GM10266 (cell line): ENCODE data around the gene FKRP.

Experiments used
- DNase-seq: peaks from one replicate; pipeline ENCODE4 v3.0.0; 2012; ENCODE audit errors: extremely low spot score
- TF ChIP-seq, protein P1 (sequence below): IDR thresholded peaks from 2 replicates; pipeline ENCODE4 v1.5.1; 2012; ENCODE audit warnings: mild to moderate bottlenecking, low read depth; ENCODE audit not compliant: control insufficient read depth, insufficient read depth; ENCODE audit errors: missing control alignments

Gene FKRP

DNA sequence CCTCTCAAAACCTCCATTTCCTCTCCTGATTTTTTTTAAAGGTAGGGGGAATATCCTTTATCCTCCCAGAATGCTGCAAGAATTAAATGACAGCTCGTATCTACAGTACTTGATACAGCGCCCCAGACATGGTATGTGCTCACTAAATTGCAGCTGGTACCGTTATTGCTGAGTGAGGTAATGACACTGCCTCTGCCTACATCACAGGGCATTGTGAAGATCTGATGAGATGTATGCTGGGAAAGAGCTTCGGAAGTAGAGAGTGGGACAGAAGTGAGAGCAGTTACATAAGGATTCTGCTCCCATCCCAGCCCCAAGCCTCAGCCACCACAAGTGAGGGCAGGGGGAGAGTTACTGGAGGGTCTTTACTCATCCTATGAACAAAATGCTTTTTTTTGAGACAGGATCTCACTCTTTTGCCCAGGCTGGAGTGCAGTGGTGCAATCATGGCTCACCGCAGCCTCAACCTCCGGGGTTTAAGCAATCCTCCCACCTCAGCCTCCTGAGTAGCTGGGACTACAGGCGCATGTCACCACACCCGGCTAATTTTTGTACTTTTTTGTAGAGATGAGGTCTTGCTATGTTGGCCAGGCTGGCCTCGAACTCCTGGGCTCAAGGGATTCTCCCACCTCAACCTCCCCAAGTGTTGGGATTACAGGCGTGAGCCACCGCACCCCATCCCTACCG lies 1.7 kb upstream of the FKRP start:
- no peak for DNase-seq
- TF ChIP-seq, protein P1, sequence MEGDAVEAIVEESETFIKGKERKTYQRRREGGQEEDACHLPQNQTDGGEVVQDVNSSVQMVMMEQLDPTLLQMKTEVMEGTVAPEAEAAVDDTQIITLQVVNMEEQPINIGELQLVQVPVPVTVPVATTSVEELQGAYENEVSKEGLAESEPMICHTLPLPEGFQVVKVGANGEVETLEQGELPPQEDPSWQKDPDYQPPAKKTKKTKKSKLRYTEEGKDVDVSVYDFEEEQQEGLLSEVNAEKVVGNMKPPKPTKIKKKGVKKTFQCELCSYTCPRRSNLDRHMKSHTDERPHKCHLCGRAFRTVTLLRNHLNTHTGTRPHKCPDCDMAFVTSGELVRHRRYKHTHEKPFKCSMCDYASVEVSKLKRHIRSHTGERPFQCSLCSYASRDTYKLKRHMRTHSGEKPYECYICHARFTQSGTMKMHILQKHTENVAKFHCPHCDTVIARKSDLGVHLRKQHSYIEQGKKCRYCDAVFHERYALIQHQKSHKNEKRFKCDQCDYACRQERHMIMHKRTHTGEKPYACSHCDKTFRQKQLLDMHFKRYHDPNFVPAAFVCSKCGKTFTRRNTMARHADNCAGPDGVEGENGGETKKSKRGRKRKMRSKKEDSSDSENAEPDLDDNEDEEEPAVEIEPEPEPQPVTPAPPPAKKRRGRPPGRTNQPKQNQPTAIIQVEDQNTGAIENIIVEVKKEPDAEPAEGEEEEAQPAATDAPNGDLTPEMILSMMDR, result no peak

DNA sequence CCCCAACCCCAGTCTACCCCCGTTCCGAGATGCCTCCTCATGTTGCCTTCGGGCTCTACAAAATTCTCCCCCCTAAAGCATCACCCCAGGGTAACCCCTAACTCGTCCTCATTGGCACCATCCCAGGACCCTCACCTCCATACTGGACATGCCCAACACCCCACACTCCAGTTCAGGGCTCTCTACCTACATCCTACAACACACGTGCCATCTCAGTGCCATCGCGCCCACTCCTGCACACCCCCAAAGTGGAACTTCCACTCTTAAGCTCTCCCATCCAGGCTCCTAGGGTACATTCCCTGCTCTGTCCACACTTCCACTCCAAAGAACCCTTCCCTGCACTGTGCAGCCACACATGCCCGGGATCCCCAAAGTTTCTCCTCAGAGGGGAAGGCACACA lies 827 bp upstream of the FKRP start:
- no peak for DNase-seq
- TF ChIP-seq, protein P1, result no peak

DNA sequence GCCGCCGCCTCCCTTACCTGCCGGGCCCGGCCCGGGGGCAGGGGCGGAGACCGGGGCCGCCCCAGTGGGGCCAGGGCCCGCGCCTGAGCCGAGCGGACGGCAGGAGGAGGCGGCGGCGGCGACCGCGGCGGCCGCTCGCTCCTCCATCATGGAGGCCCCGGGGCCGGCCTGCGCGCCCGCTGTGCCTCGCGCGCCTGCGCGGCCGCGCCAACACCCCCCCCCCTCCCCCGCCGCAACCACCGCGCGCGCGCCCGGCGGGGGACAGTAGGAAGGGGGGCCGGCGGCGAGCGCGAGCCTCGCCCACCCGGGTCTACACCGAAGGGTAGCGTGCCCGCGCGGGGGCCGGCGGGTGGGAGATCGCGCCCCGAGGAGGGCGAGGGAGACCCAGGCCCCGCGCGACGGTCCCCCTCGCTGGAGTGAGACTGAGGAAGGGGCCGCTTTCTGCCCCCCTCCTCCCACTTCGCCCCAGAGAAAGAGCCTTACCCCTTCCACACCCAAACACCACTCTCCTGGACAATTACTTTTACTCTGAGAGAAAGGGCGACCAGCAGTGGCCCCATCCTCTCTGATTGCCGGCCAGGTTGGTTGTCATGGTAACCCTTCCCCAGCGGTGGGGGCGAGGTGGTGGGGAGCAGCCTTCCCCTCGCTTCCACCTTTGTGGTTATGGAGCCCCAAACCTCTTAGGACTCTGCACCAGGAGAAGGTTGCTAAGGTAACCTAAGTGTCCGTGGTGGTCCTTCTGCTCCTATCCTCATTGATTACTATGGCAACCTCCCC lies 612 bp downstream of the FKRP start, which contains the start of gene STRN4:
Gene STRN4 (minus strand): TSS at position 170 of the 777 bp plus-strand sequence. CDS start 20 bp downstream, at position 150.
- TF ChIP-seq, protein P1, result no peak
- peak; percentile 97 for DNase-seq

DNA sequence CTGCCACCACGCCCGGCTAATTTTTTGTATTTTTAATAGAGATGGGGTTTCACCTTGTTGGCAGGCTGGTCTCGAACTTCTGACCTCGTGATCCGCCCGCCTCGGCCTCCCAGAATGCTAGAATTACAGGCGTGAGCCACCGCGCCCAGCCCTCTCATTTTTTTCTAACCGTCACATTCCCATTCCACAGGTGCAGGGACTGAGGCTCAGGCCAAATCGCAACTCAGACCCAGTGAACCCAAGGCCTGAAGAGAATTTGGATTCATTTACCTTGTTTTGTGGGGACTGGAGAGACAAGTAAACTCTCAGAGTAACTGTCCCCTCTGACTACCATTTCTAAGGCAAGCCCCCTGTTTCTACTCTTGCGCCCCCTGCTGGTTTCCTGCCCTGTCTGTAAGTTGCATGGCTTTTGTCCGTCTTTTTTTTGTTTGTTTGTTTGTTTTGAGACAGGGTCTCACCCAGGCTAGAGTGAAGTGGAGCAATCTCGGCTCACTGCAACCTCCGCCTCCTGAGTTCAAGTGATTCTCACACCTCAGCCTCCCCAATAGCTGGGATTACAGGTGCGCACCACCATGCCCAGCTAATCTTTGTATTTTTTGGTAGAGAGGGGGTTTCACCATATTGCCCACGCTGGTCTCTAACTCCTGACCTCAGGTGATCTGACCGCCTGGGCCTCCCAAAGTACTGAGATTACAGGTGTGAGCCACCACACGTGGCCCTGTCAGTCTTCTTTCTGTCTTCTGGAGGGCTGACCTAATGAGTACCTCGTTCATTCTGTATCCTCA lies 2.7 kb downstream of the FKRP start:
- DNase-seq, result peak; percentile 78
- TF ChIP-seq, protein P1, result peak; percentile 73

DNA sequence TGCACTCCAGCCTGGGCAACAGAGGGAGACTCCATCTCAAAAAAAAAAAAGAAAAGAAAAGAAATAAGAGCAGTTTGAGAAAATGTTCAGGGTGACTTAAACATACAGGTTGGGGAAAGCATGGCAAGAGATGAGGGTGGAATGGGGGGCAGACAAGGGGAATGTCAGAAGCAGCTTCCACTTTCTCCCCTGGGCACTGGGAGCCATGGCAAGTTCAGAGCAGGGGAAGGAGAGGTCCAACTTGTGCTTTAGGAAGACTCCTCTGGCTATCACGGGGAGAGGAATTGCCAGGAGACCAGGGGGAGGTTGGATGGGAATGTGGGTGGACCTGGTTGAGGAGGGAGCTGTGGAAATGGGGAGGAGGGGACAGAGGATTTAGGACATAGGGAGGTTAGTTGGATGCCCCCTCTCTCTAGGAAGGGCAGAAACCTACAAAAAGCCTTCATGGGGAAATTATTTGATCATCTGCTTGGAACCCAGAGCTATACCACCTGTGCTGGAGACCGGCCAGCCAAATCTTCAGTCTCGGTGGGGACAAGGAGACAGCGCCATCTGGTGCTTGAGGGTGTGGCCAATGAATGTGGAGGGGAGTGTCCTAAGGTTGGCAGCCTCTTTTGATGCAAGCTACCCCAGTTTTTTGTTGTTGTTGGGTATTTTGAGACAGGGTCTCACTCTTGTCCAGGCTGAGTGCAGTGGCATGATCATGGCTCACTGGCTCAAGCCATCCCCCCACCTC lies 7.7 kb downstream of the FKRP start:
- TF ChIP-seq, protein P1, result peak; percentile 81
- DNase-seq, result peak; percentile 86

DNA sequence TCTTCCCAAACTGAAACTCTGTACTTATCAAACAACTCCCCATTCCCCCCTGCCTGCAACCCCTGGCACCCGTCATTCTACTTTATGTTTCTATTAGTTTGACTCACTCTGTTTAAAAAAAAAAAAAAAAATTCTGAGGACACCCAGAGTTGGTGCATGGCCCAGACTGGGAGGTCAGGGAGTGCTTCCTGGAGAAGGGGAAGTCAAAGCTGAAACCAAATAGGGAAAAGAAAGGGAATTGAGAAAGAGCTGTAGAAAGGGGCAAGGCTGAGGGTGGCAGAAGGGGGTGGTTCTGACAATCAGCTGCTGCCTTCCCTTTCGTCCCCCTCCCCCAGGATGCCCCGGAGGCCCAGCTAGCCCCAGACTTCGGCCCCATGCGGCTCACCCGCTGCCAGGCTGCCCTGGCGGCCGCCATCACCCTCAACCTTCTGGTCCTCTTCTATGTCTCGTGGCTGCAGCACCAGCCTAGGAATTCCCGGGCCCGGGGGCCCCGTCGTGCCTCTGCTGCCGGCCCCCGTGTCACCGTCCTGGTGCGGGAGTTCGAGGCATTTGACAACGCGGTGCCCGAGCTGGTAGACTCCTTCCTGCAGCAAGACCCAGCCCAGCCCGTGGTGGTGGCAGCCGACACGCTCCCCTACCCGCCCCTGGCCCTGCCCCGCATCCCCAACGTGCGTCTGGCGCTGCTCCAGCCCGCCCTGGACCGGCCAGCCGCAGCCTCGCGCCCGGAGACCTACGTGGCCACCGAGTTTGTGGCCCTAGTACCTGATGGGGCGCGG lies 9.4 kb downstream of the FKRP start:
- TF ChIP-seq, protein P1, result no peak
- DNase-seq, result no peak
